ENCODE results near the gene ZNF426.

Gene ZNF426

DNA sequence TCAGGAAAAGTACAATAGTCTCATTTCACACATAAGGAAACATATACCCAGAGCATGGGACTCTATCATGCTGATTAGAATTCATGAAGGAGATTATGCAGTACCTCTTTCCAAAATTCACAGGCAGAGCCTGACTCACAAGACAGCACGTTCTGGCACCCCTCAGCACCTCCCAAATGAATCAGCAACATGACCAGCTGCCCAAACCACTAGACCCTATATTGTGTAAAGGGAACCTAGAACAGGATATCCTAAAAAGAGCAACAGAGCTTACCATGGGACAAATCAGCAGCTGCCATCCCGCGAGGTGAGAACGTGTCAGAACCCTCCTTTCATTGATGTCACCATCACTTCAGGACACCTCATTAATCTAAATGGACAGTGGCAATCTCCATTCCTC is 2.5 kb downstream of the ZNF426 start:
- peaks cover 7% of the 10 kb centered on the region for H3K9me3 Mint-ChIP-seq (ENCODE audit: low read depth)
- peak overlapping the region; percentile 27 for H3K4me3 Mint-ChIP-seq
- H3K36me3 Mint-ChIP-seq = peaks cover 54% of the 10 kb centered on the region
- no peaks in the 10 kb centered on the region for H3K27me3 Mint-ChIP-seq
- H3K4me1 Mint-ChIP-seq (ENCODE audit: low read depth) = peaks cover 22% of the 10 kb centered on the region
- H3K27ac Mint-ChIP-seq = no peak overlapping the region

- H3K36me3 Mint-ChIP-seq = peaks cover 72% of the 10 kb centered on the region
- no peak overlapping the region for H3K27ac Mint-ChIP-seq
- H3K9me3 Mint-ChIP-seq (ENCODE audit: low read depth) = peaks cover 22% of the 10 kb centered on the region
- no peaks in the 10 kb centered on the region for H3K27me3 Mint-ChIP-seq
- peaks cover 5% of the 10 kb centered on the region for H3K4me1 Mint-ChIP-seq (ENCODE audit: low read depth)
- no peak overlapping the region for H3K4me3 Mint-ChIP-seq
These were observed 6.5 kb downstream of the ZNF426 start for GRCh38 chr19:9531933-9532332.

DNA sequence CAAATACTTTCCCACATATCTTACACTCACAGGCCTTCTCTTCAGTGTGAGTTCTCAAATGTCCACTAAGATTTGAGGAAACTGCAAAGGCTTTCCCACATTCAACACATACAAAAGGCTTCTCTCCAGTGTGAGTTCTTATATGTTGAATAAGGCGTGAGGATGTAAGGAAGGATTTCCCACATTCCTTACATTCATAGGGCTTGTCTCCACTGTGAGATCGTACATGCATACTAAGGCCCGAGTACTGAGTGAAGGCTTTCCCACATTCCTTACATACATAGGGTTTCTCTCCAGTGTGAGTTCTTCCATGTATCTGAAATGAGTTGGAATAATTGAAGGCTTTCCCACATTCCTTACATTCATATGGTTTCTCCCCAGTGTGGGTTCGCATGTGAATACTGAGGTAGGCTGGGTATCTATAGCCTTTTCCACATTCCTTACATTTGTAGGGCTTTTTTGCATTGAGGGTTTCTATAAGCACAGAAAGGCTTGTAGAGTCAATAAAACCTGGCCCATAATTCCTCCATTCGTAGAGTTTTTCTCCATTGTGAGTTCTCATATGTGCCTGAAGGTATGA is 9.6 kb downstream of the ZNF426 start:
- H3K9me3 Mint-ChIP-seq (ENCODE audit: low read depth) = peaks cover 32% of the 10 kb centered on the region
- no peaks in the 10 kb centered on the region for H3K27me3 Mint-ChIP-seq
- no peak overlapping the region for H3K27ac Mint-ChIP-seq
- H3K4me3 Mint-ChIP-seq = no peak overlapping the region
- no peaks in the 10 kb centered on the region for H3K4me1 Mint-ChIP-seq (ENCODE audit: low read depth)
- peaks cover 69% of the 10 kb centered on the region for H3K36me3 Mint-ChIP-seq

DNA sequence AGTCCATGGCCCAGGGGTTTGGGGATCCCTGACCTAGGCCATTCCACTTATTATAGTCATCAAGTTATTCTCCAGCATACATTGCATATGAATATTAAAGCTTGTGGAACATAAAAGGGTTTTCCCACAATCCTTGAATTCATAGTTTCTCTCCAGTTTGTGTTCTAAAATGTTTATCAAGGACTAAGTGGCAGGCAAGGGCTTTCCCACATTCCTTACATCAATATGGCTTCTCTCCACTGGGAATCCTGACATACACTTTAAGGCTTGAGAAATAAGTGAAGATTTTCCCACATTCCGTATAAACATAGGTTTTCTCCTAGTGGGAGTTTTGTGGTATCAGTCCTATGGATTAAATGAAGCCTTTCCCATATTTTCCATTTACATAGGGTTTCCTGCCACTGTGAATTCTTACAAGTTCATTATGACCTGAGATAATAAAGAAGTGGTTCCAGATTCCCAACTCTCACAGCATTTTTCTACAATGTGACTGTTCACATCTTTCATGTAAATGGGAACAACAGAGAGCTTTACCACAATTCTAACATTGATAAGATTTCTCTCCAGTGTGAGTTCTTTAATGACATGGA is 14.5 kb downstream of the ZNF426 start:
- Mint-ChIP-seq H3K9me3 (ENCODE audit: low read depth) (peaks cover 35% of the 10 kb centered on the region), H3K27me3 (no peaks in the 10 kb centered on the region), H3K27ac (no peak overlapping the region), H3K4me1 (ENCODE audit: low read depth) (no peaks in the 10 kb centered on the region), H3K4me3 (no peak overlapping the region), H3K36me3 (peaks cover 49% of the 10 kb centered on the region)

DNA sequence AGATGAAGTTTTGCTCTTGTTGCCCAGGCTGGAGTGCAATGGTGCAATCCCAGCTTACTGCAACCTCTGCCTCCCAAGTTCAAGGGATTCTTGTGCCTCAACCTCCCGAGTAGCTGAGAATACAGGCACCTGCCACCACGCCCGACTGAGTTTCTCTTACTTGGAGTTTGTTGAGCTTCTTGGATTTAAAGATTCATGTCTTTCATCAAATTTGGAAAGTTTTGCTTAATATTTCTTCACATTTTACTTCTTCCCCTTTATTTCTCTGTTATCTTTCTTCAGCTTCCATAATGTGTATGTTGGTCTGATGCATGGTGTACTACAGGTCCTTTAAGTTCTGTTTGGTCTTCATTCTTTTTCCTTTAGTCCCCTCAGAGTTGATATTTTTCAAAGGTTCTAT is 31.2 kb downstream of the ZNF426 start:
- Mint-ChIP-seq H3K4me1 (ENCODE audit: low read depth) (no peaks in the 10 kb centered on the region), H3K36me3 (peaks cover 28% of the 10 kb centered on the region), H3K27ac (no peak overlapping the region), H3K27me3 (peaks cover 2% of the 10 kb centered on the region), H3K4me3 (no peak overlapping the region), H3K9me3 (ENCODE audit: low read depth) (peaks cover 47% of the 10 kb centered on the region)

- H3K27me3 Mint-ChIP-seq = peaks cover 11% of the 10 kb centered on the region
- H3K4me1 Mint-ChIP-seq (ENCODE audit: low read depth) = peaks cover 3% of the 10 kb centered on the region
- no peak overlapping the region for H3K27ac Mint-ChIP-seq
- no peak overlapping the region for H3K4me3 Mint-ChIP-seq
- H3K9me3 Mint-ChIP-seq (ENCODE audit: low read depth) = peaks cover 15% of the 10 kb centered on the region
- peaks cover 18% of the 10 kb centered on the region for H3K36me3 Mint-ChIP-seq
These were observed 37.6 kb downstream of the ZNF426 start for GRCh38 chr19:9500796-9501195.

DNA sequence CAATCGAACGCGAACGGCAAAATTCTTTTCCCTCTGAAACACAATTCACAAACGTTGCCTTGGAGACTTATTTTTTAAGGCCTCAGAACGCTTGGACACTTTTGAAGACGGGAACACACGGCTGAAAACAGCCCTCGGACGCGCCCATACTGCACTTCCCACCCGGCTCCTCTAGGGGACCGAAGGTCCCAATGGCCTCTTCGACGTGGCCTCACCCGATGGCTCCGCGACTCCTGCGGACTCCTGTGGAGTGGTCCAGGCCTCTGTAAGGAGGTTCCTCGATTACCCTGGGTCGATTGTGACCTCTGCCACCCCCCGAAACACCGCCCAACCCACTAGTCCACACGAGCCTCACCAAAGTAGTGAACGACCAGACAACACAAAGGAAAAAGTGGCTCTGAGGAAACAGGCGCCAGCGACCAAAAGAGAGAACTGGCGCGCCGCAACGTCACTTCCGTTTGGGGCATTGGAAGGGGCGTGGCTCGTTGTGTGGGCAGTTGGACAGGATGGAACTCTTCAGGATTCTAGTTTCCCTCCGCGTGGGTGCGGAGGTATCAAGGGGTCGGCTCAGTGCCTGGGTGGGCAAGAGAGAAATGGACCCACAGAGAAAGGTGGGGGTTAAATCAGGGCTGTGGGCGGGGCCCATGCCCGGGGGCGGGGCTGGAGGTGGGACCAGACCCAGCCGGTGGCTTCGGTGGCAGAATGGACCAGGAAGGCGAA is 40.1 kb downstream of the ZNF426 start, which contains the start of gene ZNF560:
TSS of gene ZNF560 (minus strand) at position 434 of the 720 bp plus-strand sequence. CDS start 23,303 bp downstream, outside the sequence.
- Mint-ChIP-seq H3K4me3 (peak within 1 kb of the TSS; percentile 23), H3K27ac (no peak within 1 kb of the TSS), H3K36me3 (peaks cover 18% of the 10 kb centered on the region), H3K27me3 (peaks cover 11% of the 10 kb centered on the region), H3K9me3 (ENCODE audit: low read depth) (peaks cover 11% of the 10 kb centered on the region), H3K4me1 (ENCODE audit: low read depth) (peaks cover 3% of the 10 kb centered on the region)

- peaks cover 16% of the 10 kb centered on the region for H3K36me3 Mint-ChIP-seq
- H3K27me3 Mint-ChIP-seq = peaks cover 12% of the 10 kb centered on the region
- H3K27ac Mint-ChIP-seq = no peak overlapping the region
- no peak overlapping the region for H3K4me3 Mint-ChIP-seq
- H3K9me3 Mint-ChIP-seq (ENCODE audit: low read depth) = peaks cover 4% of the 10 kb centered on the region
- H3K4me1 Mint-ChIP-seq (ENCODE audit: low read depth) = peaks cover 3% of the 10 kb centered on the region
These were observed 44.3 kb downstream of the ZNF426 start for GRCh38 chr19:9494096-9494495.

DNA sequence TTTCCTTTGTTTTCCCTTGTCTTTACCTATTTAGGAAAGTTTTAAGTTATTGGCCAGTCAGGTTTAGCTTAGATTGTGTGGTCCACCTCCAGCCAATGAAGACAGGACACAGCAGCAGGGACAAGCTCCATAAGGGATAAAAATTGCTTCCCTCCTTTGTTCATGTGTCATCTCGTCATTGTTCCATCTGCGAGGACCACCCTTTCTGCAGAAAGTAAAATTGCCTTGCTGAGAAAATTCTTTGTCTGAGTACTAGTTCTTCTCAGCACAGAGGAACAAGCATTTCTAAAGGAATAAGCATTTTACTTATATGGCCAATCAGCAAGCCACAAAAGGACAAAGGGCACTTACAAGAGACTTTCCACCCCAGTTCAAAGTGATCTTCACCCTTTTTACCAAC is 51.4 kb downstream of the ZNF426 start:
- H3K4me3 Mint-ChIP-seq = no peak overlapping the region
- H3K27ac Mint-ChIP-seq = no peak overlapping the region
- peaks cover 8% of the 10 kb centered on the region for H3K36me3 Mint-ChIP-seq
- no peaks in the 10 kb centered on the region for H3K27me3 Mint-ChIP-seq
- no peaks in the 10 kb centered on the region for H3K4me1 Mint-ChIP-seq (ENCODE audit: low read depth)
- peaks cover 13% of the 10 kb centered on the region for H3K9me3 Mint-ChIP-seq (ENCODE audit: low read depth)

DNA sequence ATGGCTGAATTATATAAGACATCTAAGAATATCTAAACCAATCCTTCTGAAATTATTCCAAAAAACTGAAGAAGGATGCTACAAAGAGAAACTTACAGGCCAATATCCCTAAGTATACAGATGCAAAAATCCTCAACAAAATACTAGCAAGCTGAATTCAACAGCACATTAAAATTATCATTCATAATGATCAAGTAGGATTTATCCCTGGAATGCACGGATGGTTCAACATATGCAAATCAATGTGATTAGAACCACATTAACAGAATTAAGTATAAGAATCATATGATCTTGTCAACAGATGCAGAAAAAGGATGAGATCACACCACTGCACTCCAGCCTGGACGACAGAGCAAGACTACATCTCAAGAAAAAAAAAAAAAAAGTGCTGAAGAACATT is 53.3 kb downstream of the ZNF426 start:
- H3K9me3 Mint-ChIP-seq (ENCODE audit: low read depth) = peaks cover 16% of the 10 kb centered on the region

GRCh38 chr19:9474975-9475374 is 63.5 kb downstream of the ZNF426 start:
- H3K4me1 Mint-ChIP-seq (ENCODE audit: low read depth) = no peaks in the 10 kb centered on the region
- no peak overlapping the region for H3K4me3 Mint-ChIP-seq
- H3K9me3 Mint-ChIP-seq (ENCODE audit: low read depth) = peaks cover 37% of the 10 kb centered on the region
- H3K36me3 Mint-ChIP-seq = peaks cover 22% of the 10 kb centered on the region
- H3K27me3 Mint-ChIP-seq = peaks cover 5% of the 10 kb centered on the region
- H3K27ac Mint-ChIP-seq = no peak overlapping the region

More for the DNA sequence above, 53.3 kb downstream of the ZNF426 start:
- H3K27me3 Mint-ChIP-seq = no peaks in the 10 kb centered on the region
- no peak overlapping the region for H3K4me3 Mint-ChIP-seq
- H3K4me1 Mint-ChIP-seq (ENCODE audit: low read depth) = no peaks in the 10 kb centered on the region
- H3K36me3 Mint-ChIP-seq = peaks cover 6% of the 10 kb centered on the region
- no peak overlapping the region for H3K27ac Mint-ChIP-seq

All from activated naive CD8-positive, alpha-beta T cell (primary cell).